Embryonic facial prominence (tissue), 1 donor: Measurements from ENCODE around the gene SLC16A4.

Experiments
- DNase-seq: peaks from one replicate; pipeline ENCODE4 v3.0.0-alpha.2; 2016; ENCODE audit errors: extremely low spot score

Gene SLC16A4

DNA sequence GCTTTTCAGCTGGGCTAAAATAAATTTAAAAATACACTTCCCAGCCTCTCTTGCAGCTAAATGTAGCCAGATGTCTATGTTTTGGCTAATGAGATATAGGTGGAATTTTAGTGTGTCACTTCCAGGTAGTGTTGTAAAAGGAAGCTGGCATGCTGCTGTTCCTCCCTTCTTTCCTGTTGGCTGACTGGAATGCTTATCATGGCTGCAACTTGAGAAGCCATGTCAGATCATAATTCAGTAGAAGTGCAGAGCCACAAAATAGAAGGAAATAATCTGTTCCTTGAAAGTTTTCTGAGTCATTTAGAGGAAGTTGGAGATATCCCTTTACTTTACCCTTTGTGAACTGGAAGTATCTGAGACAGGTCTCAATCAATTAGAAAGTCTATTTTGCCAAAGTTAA, 62.6 kb downstream of the SLC16A4 start:
- no peak for DNase-seq

GRCh38 chr1:110326826-110327225, 64.0 kb downstream of the SLC16A4 start:
- no peak for DNase-seq

DNA sequence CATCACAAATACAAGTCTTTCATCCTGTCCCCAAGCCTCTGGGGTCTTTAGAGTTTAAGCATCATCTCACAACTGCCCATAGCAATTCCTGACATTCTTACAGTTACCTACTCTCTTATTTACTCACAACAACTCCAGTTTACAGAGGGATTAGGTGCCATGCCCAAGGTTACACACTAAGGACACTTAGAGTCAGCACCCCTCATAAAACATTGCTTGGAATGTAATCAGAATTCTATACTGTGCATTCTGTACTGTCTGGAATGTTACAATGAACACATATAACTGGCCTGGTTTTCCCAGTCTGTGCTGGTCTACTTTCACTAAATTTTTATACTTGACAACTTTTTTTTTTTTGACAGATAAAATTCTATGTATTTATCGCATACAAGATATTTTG, 66.2 kb downstream of the SLC16A4 start:
- DNase-seq, result no peak

DNA sequence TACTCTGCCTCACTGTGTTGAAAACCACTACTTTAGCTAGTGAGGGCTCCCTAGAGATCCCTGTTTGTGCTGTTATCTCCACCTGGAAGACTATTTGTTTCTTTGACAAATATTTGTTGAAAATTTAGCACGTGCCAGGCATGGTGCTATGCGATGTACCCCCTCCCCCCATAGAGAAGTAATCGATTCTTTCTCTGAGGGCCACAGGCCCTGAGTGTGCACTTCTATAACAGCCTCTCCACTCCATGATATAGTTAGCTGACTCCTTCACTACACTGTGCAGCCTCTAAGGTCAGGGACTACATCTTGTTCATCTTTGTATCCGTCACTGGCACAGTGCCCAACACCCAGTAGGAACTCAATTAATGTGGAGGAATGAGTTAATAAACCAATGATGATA, 69.0 kb downstream of the SLC16A4 start:
- DNase-seq, result no peak

DNA sequence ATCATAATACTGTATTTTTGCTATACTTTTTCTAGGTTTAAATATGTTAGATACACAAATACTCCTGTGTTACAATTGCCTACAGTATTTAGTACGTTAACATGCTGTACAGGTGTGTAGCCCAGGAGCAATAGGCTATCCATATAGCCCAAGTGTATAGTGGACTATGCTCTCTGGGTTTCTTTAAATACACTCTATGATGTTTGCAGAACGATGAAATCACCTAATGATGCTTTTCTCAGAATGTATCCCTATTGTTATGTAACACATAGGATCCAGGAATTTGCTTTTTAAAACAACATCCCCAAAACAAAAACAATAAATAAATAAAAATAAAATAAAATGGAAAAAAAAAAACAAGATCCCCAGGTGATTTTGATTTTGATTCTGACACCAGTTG, 69.8 kb downstream of the SLC16A4 start:
- no peak for DNase-seq

DNA sequence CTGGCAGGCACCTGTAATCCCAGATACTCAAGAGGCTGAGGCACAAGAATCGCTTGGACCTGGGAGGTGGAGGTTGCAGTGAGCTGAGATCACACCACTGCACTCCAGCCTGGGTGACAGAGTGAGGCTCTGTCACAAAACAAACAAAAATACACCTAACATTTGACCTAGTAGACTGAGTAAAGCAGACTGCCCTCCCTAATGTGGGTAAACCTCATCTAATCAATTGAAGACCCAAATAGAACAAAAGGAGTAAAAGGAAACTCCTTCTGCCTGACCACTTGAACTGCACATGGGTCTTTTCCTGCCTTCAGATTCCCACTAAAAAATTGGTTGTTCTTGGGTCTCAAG, 70.7 kb downstream of the SLC16A4 start:
- DNase-seq, result no peak

DNA sequence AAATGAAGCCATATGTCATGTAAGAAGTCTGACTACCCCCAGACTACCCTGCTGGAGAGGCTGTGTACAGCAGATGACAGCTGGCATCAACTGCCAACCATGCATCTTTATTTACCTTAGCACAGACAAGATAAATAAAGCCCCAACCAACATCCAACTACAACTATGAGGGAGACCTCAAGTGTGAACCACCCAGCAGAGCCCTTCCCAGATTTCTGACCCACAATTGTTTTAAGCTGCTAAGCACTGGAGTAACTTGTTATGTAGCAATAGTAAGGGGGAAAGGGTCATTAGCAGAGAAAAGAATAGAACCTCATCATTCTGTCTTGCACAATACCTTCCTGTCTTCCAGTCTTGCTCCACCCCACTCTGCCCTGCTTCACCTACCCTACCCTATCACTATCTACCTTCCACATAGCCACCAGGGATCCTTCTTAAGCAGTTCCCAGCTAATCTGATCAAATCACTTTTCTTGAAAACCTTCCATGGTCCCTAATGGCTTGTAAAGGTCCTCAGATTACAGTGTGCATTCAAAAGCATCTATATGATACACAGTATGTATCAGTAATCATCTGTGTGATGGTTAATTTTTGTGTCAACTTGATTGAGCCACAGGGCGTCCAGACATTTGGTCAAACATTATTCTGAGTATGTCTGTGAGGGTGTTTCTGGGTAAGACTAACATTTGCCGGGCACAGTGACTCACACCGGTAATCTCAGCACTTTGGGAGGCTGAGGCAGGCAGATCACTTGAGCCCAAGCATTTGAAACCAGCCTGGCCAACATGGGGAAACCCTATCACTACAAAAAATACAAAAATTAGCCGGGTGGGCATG, 71.3 kb downstream of the SLC16A4 start:
- DNase-seq, result no peak

- no peak for DNase-seq
Measured at GRCh38 chr1:110318046-110318445, 72.8 kb downstream of the SLC16A4 start.

- DNase-seq, result no peak
Measured at GRCh38 chr1:110316735-110317134, 74.1 kb downstream of the SLC16A4 start.
